HG03135 (cell line): Measurements from ENCODE around the gene SRSF6.
"Not testable (repeated sequence)": the region's sequence is repeated elsewhere in the genome, so short reads cannot be mapped to it uniquely, and the experiment has no call there.

ENCODE experiments used
- ATAC-seq: cut with Tn5 transposase; IDR thresholded peaks from one replicate; pipeline ENCODE4 v1.9.1; 2021; ENCODE audit warnings: mild to moderate bottlenecking, moderate library complexity; ENCODE audit not compliant: unreplicated experiment

SRSF6 gene

DNA sequence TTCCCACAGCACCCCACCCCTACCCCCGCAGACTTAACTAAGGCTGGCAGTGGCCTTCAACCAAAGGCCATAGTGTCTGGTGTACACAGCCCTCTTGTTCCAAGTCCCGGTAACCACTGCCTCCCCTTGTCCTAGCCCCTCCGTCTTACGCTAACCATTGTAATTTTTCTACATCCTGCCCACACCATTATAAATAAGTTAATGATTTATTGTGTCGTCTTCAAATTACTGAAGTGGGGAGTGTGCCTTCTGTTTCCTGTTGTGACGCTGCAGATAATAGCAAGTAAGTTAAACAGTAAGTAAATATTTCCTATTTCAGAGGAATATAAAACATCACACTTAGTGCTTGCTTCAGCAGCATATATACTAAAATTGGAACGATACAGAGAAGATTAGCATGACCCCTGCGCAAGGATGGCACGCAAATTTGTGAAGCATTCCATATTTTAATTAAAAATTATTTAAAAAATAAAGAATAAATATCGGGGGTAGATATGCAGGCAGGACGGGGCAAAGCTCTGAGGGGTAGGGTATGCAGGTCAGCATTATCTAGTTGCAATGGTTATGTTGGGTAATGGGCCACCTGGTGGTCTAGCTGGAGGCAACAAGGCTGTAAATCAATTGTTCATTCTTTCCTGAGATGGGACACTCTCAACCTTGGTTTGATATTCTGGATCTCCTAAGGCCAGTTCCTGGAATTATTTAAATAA lies 15.1 kb downstream of the SRSF6 start:
- no peak for ATAC-seq

DNA sequence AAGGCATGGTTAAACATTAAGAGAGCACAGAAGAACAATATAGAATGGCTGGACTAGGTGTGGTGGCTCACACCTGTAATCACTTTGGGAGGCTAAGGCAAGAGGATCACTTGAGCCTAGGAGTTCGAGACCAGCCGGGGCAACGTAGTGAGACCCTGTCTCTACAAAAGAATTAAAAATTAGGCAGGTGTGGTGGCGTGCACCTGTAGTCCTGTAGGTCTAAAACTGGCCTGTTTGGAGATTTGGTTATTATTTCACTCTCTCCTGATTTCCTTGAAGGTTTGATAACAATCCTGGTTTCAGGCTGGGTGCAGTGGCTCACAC lies 15.6 kb downstream of the SRSF6 start:
- no peak for ATAC-seq

DNA sequence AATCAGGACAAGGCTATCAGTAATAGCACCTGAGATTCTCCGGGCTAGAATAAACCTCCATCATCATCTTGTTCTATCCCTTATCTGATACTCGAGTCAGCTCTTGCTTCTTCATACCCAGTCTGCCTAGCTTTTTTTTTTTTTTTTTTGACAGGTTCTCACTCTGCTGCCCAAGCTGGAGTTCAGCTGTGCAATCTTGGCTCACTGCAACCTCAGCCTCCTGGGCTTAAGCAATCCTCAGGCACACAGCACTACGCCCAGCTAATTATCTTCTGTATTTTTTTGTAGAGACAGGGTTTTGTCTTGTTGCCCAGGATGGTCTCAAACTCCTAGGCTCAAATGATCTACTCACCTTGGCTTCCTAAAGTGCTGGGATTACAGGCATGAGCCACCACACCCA lies 19.5 kb downstream of the SRSF6 start:
- ATAC-seq: no peak

DNA sequence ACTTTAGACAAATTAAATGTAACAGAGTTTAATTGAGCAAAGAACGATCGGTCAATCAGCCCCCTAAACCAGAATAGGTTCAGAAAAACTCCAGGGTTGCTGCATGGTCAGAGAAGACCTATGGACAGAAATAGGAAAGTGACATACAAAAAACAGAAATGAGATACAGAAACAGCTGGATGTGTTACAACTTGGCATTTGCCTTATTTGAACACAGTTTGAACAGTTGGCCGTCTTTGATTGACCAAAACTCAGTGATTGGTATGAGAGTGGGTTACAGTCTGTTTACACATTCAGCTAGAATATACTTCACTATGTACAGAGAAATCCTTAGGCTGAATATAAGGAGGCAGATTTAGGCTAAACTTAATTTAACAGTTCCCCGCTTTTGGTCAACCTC lies 19.9 kb downstream of the SRSF6 start:
- no peak for ATAC-seq

DNA sequence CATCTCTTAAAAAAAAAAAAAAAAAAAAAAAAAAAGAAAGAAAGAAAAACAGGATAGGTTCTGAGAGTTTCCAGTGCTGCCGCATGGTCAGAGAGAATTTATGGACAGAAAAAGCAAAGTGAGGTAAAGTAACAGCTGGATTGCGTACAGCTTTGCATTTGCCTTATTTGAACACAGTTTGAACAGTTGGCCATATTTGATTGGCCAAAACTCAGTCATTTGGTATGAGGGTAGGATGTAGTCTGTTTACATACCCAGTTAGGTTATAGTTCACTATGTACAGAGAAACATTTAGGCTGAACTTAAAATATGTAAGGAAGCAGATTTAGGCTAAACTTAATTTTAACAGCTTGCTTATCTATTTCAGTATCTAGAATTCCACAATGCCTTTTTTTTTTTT lies 32.3 kb downstream of the SRSF6 start:
- no peak for ATAC-seq

DNA sequence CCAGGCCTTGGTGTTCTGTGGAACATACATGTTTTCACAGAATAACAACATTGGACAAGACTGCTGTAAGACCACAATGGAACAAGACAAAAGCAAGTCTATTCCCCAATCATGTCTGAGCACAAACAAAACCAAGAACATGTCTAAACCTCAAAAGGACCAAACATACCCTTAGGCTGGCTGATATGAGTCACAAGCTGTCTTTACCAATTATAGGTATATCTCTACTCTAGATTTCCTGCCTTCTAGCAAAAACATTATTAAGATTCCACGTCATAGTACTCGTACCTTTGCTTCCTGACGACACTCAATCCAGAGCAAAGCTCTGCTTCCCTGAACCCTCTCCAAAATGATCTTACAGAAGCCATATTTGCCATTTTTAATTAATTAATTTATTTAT lies 34.4 kb downstream of the SRSF6 start:
- ATAC-seq: peak; percentile 73

GRCh38 chr20:43495388-43495787 lies 37.7 kb downstream of the SRSF6 start:
- ATAC-seq: no peak

DNA sequence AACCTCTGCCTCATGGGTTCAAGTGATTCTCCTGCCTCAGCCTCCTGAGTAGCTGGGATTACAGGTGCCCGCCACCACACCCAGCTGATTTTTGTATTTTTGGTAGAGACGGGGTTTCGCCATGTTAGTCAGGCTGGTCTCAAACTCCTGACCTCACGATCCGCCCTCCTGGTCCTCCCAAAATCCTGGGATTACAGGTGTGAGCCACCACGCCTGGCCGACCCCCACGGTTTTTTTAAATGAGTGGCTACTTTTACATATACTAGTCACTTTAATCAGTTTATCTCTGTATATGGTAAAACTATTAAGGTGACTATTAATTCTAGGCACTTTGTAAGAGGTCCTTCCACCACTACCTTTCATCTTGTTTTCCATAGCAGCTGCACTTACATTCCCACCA lies 44.3 kb downstream of the SRSF6 start:
- not testable (repeated sequence) for ATAC-seq

DNA sequence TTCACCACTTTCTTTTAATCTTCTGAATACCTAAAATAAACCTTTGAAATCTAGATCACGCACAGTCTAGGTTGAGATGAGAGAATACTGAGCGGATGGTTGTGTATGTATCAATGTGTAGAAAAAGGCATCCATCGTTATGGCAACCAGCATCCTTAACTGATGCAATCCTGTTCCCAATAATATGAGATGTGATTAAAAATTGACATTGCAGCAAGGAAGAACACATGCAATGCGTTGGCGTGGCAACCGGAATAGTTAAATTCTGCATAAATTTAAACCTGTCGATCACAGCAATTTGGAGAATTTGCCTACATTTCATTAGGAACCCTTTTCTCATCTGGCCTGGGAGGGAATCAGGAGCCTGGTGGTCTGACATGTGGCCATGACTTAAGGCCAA lies 48.5 kb downstream of the SRSF6 start:
- ATAC-seq: no peak

- no peak for ATAC-seq
These were observed 49.7 kb downstream of the SRSF6 start, which contains the start of gene L3MBTL1 for GRCh38 chr20:43507150-43508080. L3MBTL1 (plus strand) TSS chr20:43507697; CDS start chr20:43513504, 5,807 bp downstream.

DNA sequence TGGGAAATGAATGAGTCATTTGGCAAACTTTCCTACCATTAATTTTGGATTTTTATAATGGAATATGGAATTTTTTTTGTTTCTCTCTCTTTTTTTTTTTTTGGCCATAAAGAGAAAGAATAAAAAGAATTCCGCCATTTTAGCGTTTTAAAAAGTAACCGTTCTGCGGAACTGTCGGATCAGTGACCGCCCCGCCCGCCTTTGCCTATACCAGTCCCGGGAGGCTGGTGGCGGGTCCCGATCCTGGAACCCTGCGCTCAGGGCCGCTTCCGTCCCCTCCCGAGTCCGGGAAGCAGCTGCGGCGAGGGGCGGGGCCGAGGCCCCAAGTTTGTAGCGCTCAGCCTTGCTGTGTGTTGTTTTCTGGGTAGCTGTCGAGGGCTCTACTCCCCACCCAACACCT lies 50.4 kb downstream of the SRSF6 start:
- no peak for ATAC-seq

GRCh38 chr20:43508604-43509040 lies 50.9 kb downstream of the SRSF6 start:
- ATAC-seq: no peak

- no peak for ATAC-seq
These were observed 54.2 kb downstream of the SRSF6 start for GRCh38 chr20:43511879-43512278.

- ATAC-seq: no peak
These were observed 55.8 kb downstream of the SRSF6 start for GRCh38 chr20:43513372-43513930.
